ENCODE measurements around the gene MEGF8.

Gene MEGF8

DNA sequence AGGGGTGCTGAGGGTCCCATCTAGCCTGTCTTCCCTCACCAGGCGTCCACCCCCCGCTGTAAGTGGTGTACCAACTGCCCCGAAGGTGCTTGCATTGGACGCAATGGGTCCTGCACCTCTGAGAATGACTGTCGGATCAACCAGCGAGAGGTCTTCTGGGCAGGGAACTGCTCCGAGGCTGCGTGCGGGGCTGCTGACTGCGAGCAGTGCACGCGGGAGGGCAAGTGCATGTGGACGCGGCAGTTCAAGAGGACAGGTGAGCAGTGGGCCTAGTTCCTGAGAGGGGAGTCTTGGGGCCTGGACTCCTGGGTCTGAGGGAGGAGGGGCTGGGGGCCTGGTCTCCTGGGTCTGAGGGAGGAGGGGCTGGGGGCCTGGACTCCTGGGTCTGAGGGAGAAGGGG lies 36.9 kb downstream of the MEGF8 start:
- no peak for TF ChIP-seq CREB1 (IDR thresholded peaks at IDR 0.05; ENCODE audit: low read depth)
- TF ChIP-seq USF1 (IDR thresholded peaks at IDR 0.05) = no peak
- TF ChIP-seq, protein P1, sequence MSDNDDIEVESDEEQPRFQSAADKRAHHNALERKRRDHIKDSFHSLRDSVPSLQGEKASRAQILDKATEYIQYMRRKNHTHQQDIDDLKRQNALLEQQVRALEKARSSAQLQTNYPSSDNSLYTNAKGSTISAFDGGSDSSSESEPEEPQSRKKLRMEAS (IDR thresholded peaks at IDR 0.05) = no peak
- no peak for TF ChIP-seq NFIC (IDR thresholded peaks at IDR 0.05)
- no peak for TF ChIP-seq FOXM1 (IDR thresholded peaks at IDR 0.05; ENCODE audit: borderline replicate concordance, low read depth)
- TF ChIP-seq RAD21 (IDR thresholded peaks at IDR 0.05; ENCODE audit: low read depth) = no peak
- TF ChIP-seq TCF12 (IDR thresholded peaks at IDR 0.05; ENCODE audit: low read depth) = no peak
- no peak for TF ChIP-seq TAF1 (IDR thresholded peaks at IDR 0.05; ENCODE audit: low read depth)
- no peak for TF ChIP-seq EP300 (IDR thresholded peaks at IDR 0.05; ENCODE audit: borderline replicate concordance)
- TF ChIP-seq YY1 (IDR thresholded peaks at IDR 0.05; ENCODE audit: low read depth) = no peak
- no peak for TF ChIP-seq REST (IDR thresholded peaks at IDR 0.05; ENCODE audit: low read depth)
- no peak for TF ChIP-seq CEBPB (IDR thresholded peaks at IDR 0.05)
- no peak for TF ChIP-seq EGR1 (IDR thresholded peaks at IDR 0.05)
- TF ChIP-seq ZBTB7A (IDR thresholded peaks at IDR 0.05; ENCODE audit: low read depth) = no peak

- TF ChIP-seq CEBPB (IDR thresholded peaks at IDR 0.05) = no peak
- no peak for TF ChIP-seq YY1 (IDR thresholded peaks at IDR 0.05; ENCODE audit: low read depth)
- no peak for TF ChIP-seq TEAD4 (IDR thresholded peaks at IDR 0.05)
- no peak for TF ChIP-seq USF1 (IDR thresholded peaks at IDR 0.05)
Measured at GRCh38 chr19:42362891-42363440, 37.5 kb downstream of the MEGF8 start.

DNA sequence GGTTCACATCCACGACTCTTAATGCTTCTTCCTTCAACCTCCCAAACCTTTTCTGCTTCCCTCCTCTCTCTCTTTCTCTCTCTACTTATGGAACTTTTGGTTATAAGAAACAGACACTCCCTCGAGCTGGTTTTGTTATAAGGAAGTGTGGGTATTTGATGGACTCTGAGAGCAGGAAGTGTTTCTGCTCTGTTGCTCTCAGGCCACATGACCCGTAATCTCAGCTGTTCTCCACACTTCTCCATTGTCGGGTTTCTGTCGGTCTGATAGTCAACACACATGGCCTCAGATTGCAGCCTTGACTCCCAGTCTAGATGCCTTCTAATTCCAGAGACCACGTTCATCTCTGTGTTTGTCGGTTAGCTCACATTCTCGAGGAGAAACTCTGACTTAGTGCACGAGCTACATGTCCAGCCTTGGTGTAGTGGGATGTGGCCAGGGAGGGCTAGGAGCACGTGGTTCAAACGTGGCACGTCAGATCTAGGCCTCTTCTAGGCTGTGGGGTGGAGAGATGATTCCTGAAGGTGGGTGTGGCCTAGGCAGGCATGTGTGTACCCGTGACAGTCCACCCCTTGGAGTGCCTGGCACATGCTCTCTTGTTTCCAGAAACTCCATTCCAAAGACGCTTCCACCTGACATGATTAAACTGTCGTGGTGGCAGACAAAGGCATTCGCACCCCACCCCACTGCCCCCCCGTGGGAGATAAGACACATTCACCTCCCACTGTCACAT lies 38.3 kb downstream of the MEGF8 start:
- TF ChIP-seq EP300 (IDR thresholded peaks at IDR 0.05; ENCODE audit: borderline replicate concordance) = no peak
- TF ChIP-seq NFIC (IDR thresholded peaks at IDR 0.05) = no peak
- no peak for TF ChIP-seq RAD21 (IDR thresholded peaks at IDR 0.05; ENCODE audit: low read depth)
- no peak for TF ChIP-seq USF1 (IDR thresholded peaks at IDR 0.05)
- no peak for TF ChIP-seq FOXM1 (IDR thresholded peaks at IDR 0.05; ENCODE audit: borderline replicate concordance, low read depth)
- TF ChIP-seq EGR1 (IDR thresholded peaks at IDR 0.05) = no peak
- no peak for TF ChIP-seq ZBTB7A (IDR thresholded peaks at IDR 0.05; ENCODE audit: low read depth)
- TF ChIP-seq TEAD4 (IDR thresholded peaks at IDR 0.05) = no peak
- no peak for TF ChIP-seq TAF1 (IDR thresholded peaks at IDR 0.05; ENCODE audit: low read depth)
- TF ChIP-seq REST (IDR thresholded peaks at IDR 0.05; ENCODE audit: low read depth) = no peak
- no peak for TF ChIP-seq TCF12 (IDR thresholded peaks at IDR 0.05; ENCODE audit: low read depth)
- no peak for TF ChIP-seq CEBPB (IDR thresholded peaks at IDR 0.05)
- TF ChIP-seq, protein P1 (IDR thresholded peaks at IDR 0.05) = no peak
- no peak for TF ChIP-seq YY1 (IDR thresholded peaks at IDR 0.05; ENCODE audit: low read depth)
- no peak for TF ChIP-seq CREB1 (IDR thresholded peaks at IDR 0.05; ENCODE audit: low read depth)

GRCh38 chr19:42366673-42367072 lies 41.2 kb downstream of the MEGF8 start:
- TF ChIP-seq CREB1 (IDR thresholded peaks at IDR 0.05; ENCODE audit: low read depth) (no peak), CEBPB (IDR thresholded peaks at IDR 0.05) (no peak), USF1 (IDR thresholded peaks at IDR 0.05) (no peak), TEAD4 (IDR thresholded peaks at IDR 0.05) (no peak), TAF1 (IDR thresholded peaks at IDR 0.05; ENCODE audit: low read depth) (no peak), REST (IDR thresholded peaks at IDR 0.05; ENCODE audit: low read depth) (no peak), NFIC (IDR thresholded peaks at IDR 0.05) (no peak), EP300 (IDR thresholded peaks at IDR 0.05; ENCODE audit: borderline replicate concordance) (no peak), FOXM1 (IDR thresholded peaks at IDR 0.05; ENCODE audit: borderline replicate concordance, low read depth) (no peak), YY1 (IDR thresholded peaks at IDR 0.05; ENCODE audit: low read depth) (no peak), TCF12 (IDR thresholded peaks at IDR 0.05; ENCODE audit: low read depth) (no peak), ZBTB7A (IDR thresholded peaks at IDR 0.05; ENCODE audit: low read depth) (no peak), RAD21 (IDR thresholded peaks at IDR 0.05; ENCODE audit: low read depth) (no peak), EGR1 (IDR thresholded peaks at IDR 0.05) (no peak)
- TF ChIP-seq, protein P1 (IDR thresholded peaks at IDR 0.05) = no peak

Measured in Ishikawa (cell line).